Heart right ventricle (tissue), 16 donors: ENCODE data around the gene KRTAP12-3. TPM values are rescaled to one million over a fixed set of nuclear protein-coding genes. Genes with fewer than 3 reads are reported as not detected.

Experiments used
- ATAC-seq, 8 donors: fragments of 200-7000 bp; cut with Tn5 transposase; one replicate each; pipeline ENCODE4 v1.9.1; 2020; ENCODE audit warnings: mild to moderate bottlenecking in 8 of 8, moderate library complexity in 8 of 8, moderate number of reproducible peaks in 1 of 8
- DNase-seq, 2 donors: peaks; one replicate each; pipeline ENCODE4 v3.0.0-alpha.2; 2020
- H3K27ac ChIP-seq, 10 donors: fragments of 200-600 bp; sonication (generic) in 2 of 10; one replicate each; pipeline versions ENCODE4 v1.5.0 to v1.8.0; 2020 to 2022; ENCODE audit warnings: mild to moderate bottlenecking in 3 of 10
- H3K27me3 ChIP-seq, 7 donors: fragments of 200-600 bp; one replicate each; pipeline ENCODE4 v1.8.0; 2021 to 2022; ENCODE audit warnings: mild to moderate bottlenecking in 2 of 7
- H3K36me3 ChIP-seq, 9 donors: fragments of 200-600 bp; sonication (generic) in 1 of 9; one replicate each; pipeline versions ENCODE4 v1.5.0 to v1.8.0; 2020 to 2022; ENCODE audit warnings: mild to moderate bottlenecking in 2 of 9
- H3K4me1 ChIP-seq, 9 donors: fragments of 200-600 bp; sonication (generic) in 1 of 9; one replicate each; pipeline versions ENCODE4 v1.5.0 to v1.8.0; 2020 to 2022; ENCODE audit warnings: mild to moderate bottlenecking in 4 of 9
- H3K4me3 ChIP-seq, 10 donors: fragments of 200-600 bp; sonication (generic) in 2 of 10; one replicate each; pipeline versions ENCODE4 v1.5.0 to v1.8.0; 2020 to 2022; ENCODE audit warnings: mild to moderate bottlenecking in 7 of 10, moderate library complexity in 2 of 10
- H3K9me3 ChIP-seq, 11 donors: fragments of 200-600 bp in 10 of 11; sonication (generic) in 2 of 11; one replicate each; pipeline versions ENCODE4 v1.5.0 to v1.8.0; 2013 to 2022; ENCODE audit warnings: mild to moderate bottlenecking in 2 of 11, control low read depth in 1 of 11, moderate library complexity in 1 of 11
- CTCF ChIP-seq, 9 donors: fragments of 200-600 bp; sonication (generic) in 2 of 9; IDR thresholded peaks; one replicate each; pipeline versions ENCODE4 v1.5.0 to v1.8.0; 2021 to 2022; ENCODE audit warnings: antibody characterized with exemption in 9 of 9, mild to moderate bottlenecking in 5 of 9, moderate library complexity in 1 of 9
- WGBS, 2 donors: extraction: QIAGEN DNeasy Blood & Tissue Kit; methylation state at CpG; one replicate each; pipeline ENCODE4 v1.1.7; 2013; ENCODE audit warnings: inconsistent platforms in 1 of 2; 5-methylcytosine and 5-hydroxymethylcytosine counted together
- intact Hi-C, 10 donors: fragments of 100-400 bp; cut with DNase I; formaldehyde crosslinking; loops; one replicate each; pipeline versions ENCODE4 v1.11.1 to v1.14.2; 2022
- polyA plus RNA-seq, 2 donors: library from polyadenylated mRNA; stranded (reverse); fragments of 200-250 nt; gene quantifications; one replicate each; pipeline ENCODE4 v1.2.3, GENCODE V29; 2013
- total RNA-seq, 10 donors: library from RNA; stranded (reverse); fragmentation: NEBNext Ultra II Directional in 3 of 10; extraction: Animal tissue kit (Norgen Biotek cat#: 25700) in 3 of 10; gene quantifications; one replicate each; pipeline versions ENCODE4 v1.2.1 to v1.2.4, GENCODE V29; 2021 to 2023
- donor health status: Arrhythmogenic right ventricular cardiomyopathy.
- donor health status: ischemic (EF 13 %, LVEDD 7.1; RV severe dilation, severe dysfunction).
- donor health status: healthy with polysubstance abuse.
- donor health status: DM: no; HTN: yes; CAD: no.
- donor health status: DM: no; HTN: no; CAD: no.
- donor health status: ischemic (EF 25% LVEDD 6.9; RV normal size, moderate dysfunction).
- donor health status: ischemic (EF 25% LVEDD 5.7; RV mildly dilated, moderate dysfunction).
- donor health status: healthy.
- donor health status: DM: yes; HTN: yes; CAD: no.
- donor health status: Ischemic cardiomyopathy.
- donor health status: ischemic (EF 35%, LVEDD 5.7; RV mildly dilated, moderate dysfunction).
- donor health status: nonischemic (EF 11% LVEDD 7.7; RV severe dilation, severe dysfunction).
- donor health status: DM: yes; HTN: yes; CAD: no.
- donor health status: PGD.
- donor health status: ischemic (EF 29% LVEDD 5.4; RV normal size, mild dysfunction).
- donor health status: nonischemic (EF 23%, LVEDD 6.1; RV moderate dilation, normal function).

KRTAP12-3 gene
- total and polyA plus RNA-seq, 12 donors, result not detected

- 48 to 52% methylated on average over 16 of the region's 16 CpGs for WGBS, 2 donors
- Histone ChIP-seq H3K27ac (no peak overlapping the region), H3K4me3 (no peak overlapping the region), H3K27me3 (peaks cover 0 to 96% (median 91%) of the 10 kb centered on the region in 7 donors), H3K36me3 (no peaks in the 10 kb centered on the region), H3K9me3 (no peaks in the 10 kb centered on the region), H3K4me1 (peaks cover 0 to 4% (median 0%) of the 10 kb centered on the region in 9 donors)
- intact Hi-C loops, result no loop called here
- DNase-seq, result no peak
- ATAC-seq, result no peak
- TF ChIP-seq CTCF (IDR thresholded peaks at IDR 0.05), result no peak
Measured at GRCh38 chr21:44702973-44703730, 45.4 kb downstream of the KRTAP12-3 start.

- H3K27ac ChIP-seq, result no peak overlapping the region
- H3K4me1 ChIP-seq, result peaks cover 0 to 10% (median 0%) of the 10 kb centered on the region in 9 donors
- 39 to 40% methylated on average over 13 of the region's 13 CpGs for WGBS, 2 donors
- intact Hi-C loops, result no loop called here
- no peak for TF ChIP-seq CTCF (IDR thresholded peaks at IDR 0.05)
- no peaks in the 10 kb centered on the region for H3K9me3 ChIP-seq
- no peak for ATAC-seq
- H3K4me3 ChIP-seq, result no peak overlapping the region
- peaks cover 0 to 96% (median 91%) of the 10 kb centered on the region in 7 donors for H3K27me3 ChIP-seq
- no peaks in the 10 kb centered on the region for H3K36me3 ChIP-seq
- DNase-seq, result no peak
Measured at GRCh38 chr21:44703731-44704635, 46.3 kb downstream of the KRTAP12-3 start.

- no peak for TF ChIP-seq CTCF (IDR thresholded peaks at IDR 0.05)
- no peak for ATAC-seq
- WGBS, 2 donors, result 12 to 13% methylated on average over 13 of the region's 13 CpGs
- no peaks in the 10 kb centered on the region for H3K36me3 ChIP-seq
- H3K4me1 ChIP-seq, result peaks cover 0 to 17% (median 6%) of the 10 kb centered on the region in 9 donors
- no peaks in the 10 kb centered on the region for H3K9me3 ChIP-seq
- peaks cover 0 to 96% (median 91%) of the 10 kb centered on the region in 7 donors for H3K27me3 ChIP-seq
- H3K27ac ChIP-seq, result no peak overlapping the region
- intact Hi-C loops, result no loop called here
- H3K4me3 ChIP-seq, result no peak overlapping the region
- no peak for DNase-seq
Measured at GRCh38 chr21:44704636-44705001, 46.9 kb downstream of the KRTAP12-3 start.

- TF ChIP-seq CTCF (IDR thresholded peaks at IDR 0.05), result no peak
- H3K36me3 ChIP-seq, result no peaks in the 10 kb centered on the region
- no peaks in the 10 kb centered on the region for H3K9me3 ChIP-seq
- H3K4me1 ChIP-seq, result peaks cover 0 to 32% (median 14%) of the 10 kb centered on the region in 9 donors
- peaks cover 0 to 96% (median 91%) of the 10 kb centered on the region in 7 donors for H3K27me3 ChIP-seq
- no peak for ATAC-seq
- WGBS, 2 donors, result 3 to 5% methylated on average over 51 to 54 of the region's 54 CpGs
- DNase-seq, result no peak
- intact Hi-C loops, result no loop called here
- H3K4me3 ChIP-seq, result no peak overlapping the region
- H3K27ac ChIP-seq, result no peak overlapping the region
Measured at GRCh38 chr21:44706026-44706705, 48.4 kb downstream of the KRTAP12-3 start.
